Hepatocyte (in vitro differentiated cells): ENCODE results near the gene KPNB1. TPM values are rescaled to one million over a fixed set of nuclear protein-coding genes. Genes with fewer than 3 reads are reported as not detected.

Experiments
- DNase-seq: peaks from one replicate; pipeline ENCODE4 v3.0.0-alpha.2; 2016; ENCODE audit warnings: low spot score
- H2AFZ ChIP-seq: fragments of 200-600 bp; sonication (generic); 2 replicates; pipeline ENCODE4 v1.6.0; 2016; ENCODE audit warnings: antibody characterized with exemption, mild to moderate bottlenecking
- H3K27ac ChIP-seq: fragments of 200-600 bp; sonication (generic); 2 replicates; pipeline ENCODE4 v1.5.1; 2016; ENCODE audit warnings: mild to moderate bottlenecking
- H3K27me3 ChIP-seq: fragments of 200-600 bp; sonication (generic); 2 replicates; pipeline ENCODE4 v1.6.1; 2016
- H3K36me3 ChIP-seq: fragments of 200-600 bp; sonication (generic); replicated peaks from 2 replicates; pipeline ENCODE4 v1.5.1; 2016; ENCODE audit warnings: low read depth; ENCODE audit not compliant: insufficient read depth
- H3K4me1 ChIP-seq: fragments of 200-600 bp; sonication (generic); 2 replicates; pipeline ENCODE4 v1.5.1; 2016; ENCODE audit warnings: mild to moderate bottlenecking, moderate library complexity; ENCODE audit not compliant: insufficient read depth
- H3K4me2 ChIP-seq: fragments of 200-600 bp; sonication (generic); 2 replicates; pipeline ENCODE4 v1.6.0; 2016
- H3K4me3 ChIP-seq: fragments of 200-600 bp; sonication (generic); 2 replicates; pipeline ENCODE4 v1.5.1; 2016; ENCODE audit warnings: mild to moderate bottlenecking
- H3K79me2 ChIP-seq: fragments of 200-600 bp; sonication (generic); 2 replicates; pipeline ENCODE4 v1.6.0; 2017; ENCODE audit warnings: mild to moderate bottlenecking
- H3K9me2 ChIP-seq: fragments of 200-600 bp; sonication (generic); replicated peaks from 2 replicates; pipeline ENCODE4 v1.6.0; 2017; ENCODE audit warnings: mild to moderate bottlenecking; ENCODE audit not compliant: insufficient read depth
- H3K9me3 ChIP-seq: fragments of 200-600 bp; sonication (generic); 2 replicates; pipeline ENCODE4 v1.5.1; 2016; ENCODE audit warnings: low read depth, mild to moderate bottlenecking
- H4K20me1 ChIP-seq: fragments of 200-600 bp; sonication (generic); 2 replicates; pipeline ENCODE4 v1.6.0; 2016; ENCODE audit warnings: mild to moderate bottlenecking; ENCODE audit not compliant: insufficient read depth, poor library complexity, severe bottlenecking
- CTCF ChIP-seq: fragments of 200-600 bp; sonication (generic); IDR thresholded peaks from 2 replicates; pipeline ENCODE4 v1.5.1; 2016; ENCODE audit warnings: antibody characterized with exemption, mild to moderate bottlenecking; ENCODE audit not compliant: poor library complexity
- EZH2 ChIP-seq: fragments of 200-600 bp; sonication (generic); IDR thresholded peaks from 2 replicates; pipeline ENCODE4 v1.6.1; 2016; ENCODE audit warnings: antibody characterized with exemption, mild to moderate bottlenecking, borderline replicate concordance
- EZH2phosphoT487 ChIP-seq: fragments of 200-600 bp; sonication (generic); IDR thresholded peaks from one replicate; pipeline ENCODE4 v1.6.1; 2018; ENCODE audit warnings: antibody characterized with exemption, mild to moderate bottlenecking, low read depth, moderate library complexity; ENCODE audit not compliant: unreplicated experiment, severe bottlenecking
- WGBS: methylation state at CpG from one replicate; pipeline ENCODE4 v1.1.6; 2016; ENCODE audit warnings: low lambda C conversion rate; ENCODE audit errors: missing lambda C conversion rate; 5-methylcytosine and 5-hydroxymethylcytosine counted together
- polyA plus RNA-seq: library from polyadenylated mRNA; unstranded; fragments of >200 nt; fragmentation: Nextera tagmentation; extraction: Ambion mirVana; gene quantifications from 2 replicates; pipeline ENCODE4 v1.2.1, GENCODE V29; 2016
- small RNA-seq: library from RNA; depleted of rRNA; stranded (forward); fragments of <200 nt; gene quantifications from one replicate; pipeline ENCODE3, GENCODE V24; 2014
- total RNA-seq: library from RNA; depleted of rRNA; stranded (reverse); fragments of >200 nt; gene quantifications from 2 replicates; pipeline ENCODE4 v1.2.3, GENCODE V29; 2014

The KPNB1 gene
- total and polyA plus RNA-seq, 2 experiments from 2014 or later, result 59.5 to 194 TPM

GRCh38 chr17:47733047-47733673 lies 83.4 kb downstream of the KPNB1 start, which contains the start of gene TBX21:
Gene TBX21 (plus strand): TSS chr17:47733236. CDS start chr17:47733455, 219 bp downstream.
- Histone ChIP-seq H3K4me3 (no peak within 1 kb of the TSS), H2AFZ (peak within 1 kb of the TSS; percentile 56), H3K27ac (no peak within 1 kb of the TSS), H3K4me1 (no peaks in the 10 kb centered on the region), H3K9me3 (no peaks in the 10 kb centered on the region), H3K36me3 (no peaks in the 10 kb centered on the region), H3K79me2 (no peaks in the 10 kb centered on the region), H3K4me2 (peak within 1 kb of the TSS; percentile 96), H3K27me3 (peaks cover 82% of the 10 kb centered on the region), H3K9me2 (no peaks in the 10 kb centered on the region), H4K20me1 (no peaks in the 10 kb centered on the region)
- TF ChIP-seq CTCF, result no peak
- TF ChIP-seq EZH2phosphoT487, result peak; percentile 39
- 1% methylated on average over 26 of the region's 73 CpGs for WGBS
- peak; percentile 70 for DNase-seq

GRCh38 chr17:47733674-47734410 lies 84.1 kb downstream of the KPNB1 start:
- H3K36me3 ChIP-seq, result no peaks in the 10 kb centered on the region
- no peak overlapping the region for H3K4me3 ChIP-seq
- H2AFZ ChIP-seq, result no peak overlapping the region
- TF ChIP-seq CTCF, result no peak
- peak; percentile 83 for TF ChIP-seq EZH2
- TF ChIP-seq EZH2phosphoT487, result peak; percentile 58
- H3K79me2 ChIP-seq, result no peaks in the 10 kb centered on the region
- H3K27me3 ChIP-seq, result peaks cover 77% of the 10 kb centered on the region
- 12% methylated on average over 53 of the region's 60 CpGs for WGBS
- no peaks in the 10 kb centered on the region for H4K20me1 ChIP-seq
- peak overlapping the region; percentile 96 for H3K4me2 ChIP-seq
- no peaks in the 10 kb centered on the region for H3K9me2 ChIP-seq
- H3K27ac ChIP-seq, result no peak overlapping the region
- no peak for DNase-seq
- H3K4me1 ChIP-seq, result no peaks in the 10 kb centered on the region
- no peaks in the 10 kb centered on the region for H3K9me3 ChIP-seq

DNA sequence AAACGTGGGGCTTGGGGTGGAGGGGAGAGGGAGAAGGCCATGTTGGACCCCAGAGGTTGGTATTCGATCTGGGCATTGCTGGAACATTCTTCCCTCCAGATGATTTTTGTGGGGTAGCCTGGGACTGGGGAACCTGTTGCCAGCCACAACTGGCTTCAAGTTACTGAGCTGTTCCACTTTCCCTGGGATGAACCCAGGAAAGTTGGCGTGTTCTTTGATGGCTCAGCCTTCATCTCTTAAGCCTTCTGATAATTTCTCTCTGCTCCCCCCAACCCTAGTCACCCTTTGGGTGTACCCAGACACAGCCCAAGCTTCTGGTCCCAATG lies 85.4 kb downstream of the KPNB1 start:
- Histone ChIP-seq H3K36me3 (no peaks in the 10 kb centered on the region), H3K79me2 (no peaks in the 10 kb centered on the region), H3K27me3 (peaks cover 70% of the 10 kb centered on the region), H3K4me1 (no peaks in the 10 kb centered on the region), H3K27ac (no peak overlapping the region), H4K20me1 (no peaks in the 10 kb centered on the region), H2AFZ (no peak overlapping the region), H3K9me3 (no peaks in the 10 kb centered on the region), H3K4me2 (no peak overlapping the region), H3K9me2 (no peaks in the 10 kb centered on the region), H3K4me3 (no peak overlapping the region)
- WGBS, result 85% methylated on average over 3 of the region's 3 CpGs
- no peak for TF ChIP-seq EZH2
- TF ChIP-seq EZH2phosphoT487, result no peak
- TF ChIP-seq CTCF, result no peak
- DNase-seq, result no peak

Small RNAs within 50 kb of the gene (small RNA-seq; reads per million reads assigned to genes)
- not detected for gene AC015674.1

Other genes starting within 250 kb of the KPNB1 start
- 75.8 and 104 TPM in 2 replicates for gene NPEPPS, start 118.8 kb upstream of the KPNB1 start, total RNA-seq
- 97.6 and 120 TPM in 2 replicates for gene NPEPPS, start 118.8 kb upstream of the KPNB1 start, polyA plus RNA-seq
- 15.5 and 17.8 TPM in 2 replicates for gene TBKBP1, start 44.2 kb downstream of the KPNB1 start, total RNA-seq
- 5.6 and 7.5 TPM in 2 replicates for gene TBKBP1, start 44.2 kb downstream of the KPNB1 start, polyA plus RNA-seq
- not detected in 2 replicates for gene TBX21, start 83.3 kb downstream of the KPNB1 start, total RNA-seq
- not detected in 2 replicates for gene TBX21, start 83.3 kb downstream of the KPNB1 start, polyA plus RNA-seq
- gene OSBPL7, start 171.9 kb downstream of the KPNB1 start, total RNA-seq, result 3.9 and 6.2 TPM in 2 replicates
- gene OSBPL7, start 171.9 kb downstream of the KPNB1 start, polyA plus RNA-seq, result 9.3 and 9.8 TPM in 2 replicates
- gene MRPL10, start 181.6 kb downstream of the KPNB1 start, total RNA-seq, result 30.7 and 38.2 TPM in 2 replicates
- 33.7 and 34.7 TPM in 2 replicates for gene MRPL10, start 181.6 kb downstream of the KPNB1 start, polyA plus RNA-seq
- not detected in 2 replicates for gene LRRC46, start 181.8 kb downstream of the KPNB1 start, total RNA-seq
- 0.78 and 0.83 TPM in 2 replicates for gene LRRC46, start 181.8 kb downstream of the KPNB1 start, polyA plus RNA-seq
- gene SCRN2, start 191.4 kb downstream of the KPNB1 start, total RNA-seq, result 20.4 and 35.3 TPM in 2 replicates
- 59.8 and 79.0 TPM in 2 replicates for gene SCRN2, start 191.4 kb downstream of the KPNB1 start, polyA plus RNA-seq
- gene SP6, start 201.2 kb downstream of the KPNB1 start, total RNA-seq, result 0.80 and 1.3 TPM in 2 replicates
- gene SP6, start 201.2 kb downstream of the KPNB1 start, polyA plus RNA-seq, result 1.3 and 1.7 TPM in 2 replicates
- gene SP2, start 246.3 kb downstream of the KPNB1 start, total RNA-seq, result 1.5 and 3.3 TPM in 2 replicates
- gene SP2, start 246.3 kb downstream of the KPNB1 start, polyA plus RNA-seq, result 6.7 and 10.6 TPM in 2 replicates